ENCODE data around the gene CEP290. TPM values are rescaled to one million over a fixed set of nuclear protein-coding genes. Genes with fewer than 3 reads are reported as not detected.
A peak's percentile ranks its signal among the peaks of the same experiment; 100 is the strongest.

The CEP290 gene
- total and polyA plus RNA-seq, 2 of the 13 experiments (the other 11 are each of a cell fraction or from before 2014, with no cell fraction given), result 2.4 to 10.8 TPM

GRCh38 chr12:88015825-88016224 is 126.1 kb downstream of the CEP290 start (continued):
- no peak for TF ChIP-seq ZBTB39 (CRISPR knock-in tag; IDR thresholded peaks at IDR 0.05)
- TF ChIP-seq NFIC (IDR thresholded peaks at IDR 0.05; ENCODE audit: low read length), result no peak
- TF ChIP-seq ZNF569 (CRISPR knock-in tag; IDR thresholded peaks at IDR 0.05; ENCODE audit: borderline replicate concordance), result no peak
- no peak for TF ChIP-seq POGK (CRISPR knock-in tag; conservative IDR thresholded peaks at IDR 0.05)
- TF ChIP-seq TSC22D2 (CRISPR knock-in tag; IDR thresholded peaks at IDR 0.05; ENCODE audit: borderline replicate concordance), result no peak

- ATAC-seq (no peak), FAIRE-seq (no peak), DNase-seq (ENCODE audit: low spot score) (no peak)
- Histone ChIP-seq H3K27me3 (ENCODE audit: control insufficient read depth in 1 of 2, insufficient read depth in 2 of 2, low read length in 2 of 2) (no peaks in the 10 kb centered on the region), H3K36me3 (replicated peaks in 1 of 2; ENCODE audit: control insufficient read depth in 1 of 2, insufficient read depth in 2 of 2, low read length in 2 of 2) (no peaks in the 10 kb centered on the region), H3K9ac (ENCODE audit: insufficient read depth, low read depth, low read length) (no peak overlapping the region), H3K4me3 (replicated peaks in 1 of 3; ENCODE audit: insufficient read depth in 1 of 3, low read depth in 2 of 3, low read length in 3 of 3) (no peak overlapping the region), H2AFZ (ENCODE audit: low read length) (no peak overlapping the region), H3K4me1 (ENCODE audit: insufficient read depth, low read length) (no peaks in the 10 kb centered on the region), H3K9me3 (ENCODE audit: low read length) (no peaks in the 10 kb centered on the region), H3K27ac (ENCODE audit: extremely low read length, insufficient read depth, low read length) (no peak overlapping the region), H4K20me1 (ENCODE audit: insufficient read depth, low read length) (no peaks in the 10 kb centered on the region), H3K4me2 (ENCODE audit: low read depth, low read length) (no peak overlapping the region), H3K79me2 (ENCODE audit: insufficient read depth, low read length) (no peaks in the 10 kb centered on the region)
- intact Hi-C loops (cut with micrococcal nuclease; ENCODE audit: unreplicated experiment), result no loop called here
- TF ChIP-seq CREB1 (IDR thresholded peaks at IDR 0.05) (peak; percentile 86), CREB1 (CRISPR knock-in tag; IDR thresholded peaks at IDR 0.05) (no peak), YY1 (IDR thresholded peaks at IDR 0.05; ENCODE audit: insufficient read depth, insufficient replicate concordance, low read depth, low read length) (no peak), ATF7 (IDR thresholded peaks at IDR 0.05) (peak; percentile 62), ATF7 (CRISPR knock-in tag; IDR thresholded peaks at IDR 0.05) (no peak)
- in situ Hi-C loops (cut with HindIII; ENCODE audit: extremely low pct_ligation_motif_present, low pct_unique_long_range_greater_than_20kb), result no loop called here
- ChIA-PET CTCF (ENCODE audit: low intra/inter-chr PET ratio, low total read pairs) (no interaction called here), POLR2A (no interaction called here)
- no TSS peak for BruUV-seq (replicated peaks)
- 18% methylated on average over 5 of the region's 5 CpGs for WGBS (ENCODE audit: low lambda C conversion rate)
These were observed 130.1 kb downstream of the CEP290 start for GRCh38 chr12:88011755-88012154.
